ENCODE results near the gene OR4F15. TPM values are rescaled to one million over a fixed set of nuclear protein-coding genes. Genes with fewer than 3 reads are reported as not detected.
"Not testable (repeated sequence)": the region's sequence is repeated elsewhere in the genome, so short reads cannot be mapped to it uniquely, and the experiment has no call there.

OR4F15 gene
- total RNA-seq, 1 experiment from 2014 or later = not detected

GRCh38 chr15:101781928-101782327 is 30.1 kb upstream of the OR4F15 start:
- Mint-ChIP-seq H3K27ac (ENCODE audit: unreplicated experiment) (no peak overlapping the region), H3K4me1 (ENCODE audit: low read depth, unreplicated experiment) (no peaks in the 10 kb centered on the region), H3K4me3 (ENCODE audit: unreplicated experiment) (no peak overlapping the region), H3K27me3 (ENCODE audit: insufficient read depth, unreplicated experiment) (peaks cover 2% of the 10 kb centered on the region), H3K9me3 (ENCODE audit: unreplicated experiment) (no peaks in the 10 kb centered on the region), H3K36me3 (ENCODE audit: insufficient read depth, unreplicated experiment) (no peaks in the 10 kb centered on the region)
- H3K27me3 ChIP-seq (replicated peaks; ENCODE audit: control insufficient read depth, insufficient read depth, low read length) = no peaks in the 10 kb centered on the region
- no peak for DNase-seq
- no peak for TF ChIP-seq CTCF (IDR thresholded peaks at IDR 0.05; ENCODE audit: insufficient read depth in 1 of 2, low read depth in 1 of 2, low read length in 1 of 2, severe bottlenecking in 1 of 2, unreplicated experiment in 1 of 2)
- ChIA-PET CTCF (no interaction called here), POLR2A (no interaction called here)
- no peaks in the 10 kb centered on the region for H3K4me1 ChIP-seq
- H3K9me3 ChIP-seq = no peaks in the 10 kb centered on the region
- intact Hi-C loops (cut with micrococcal nuclease; ENCODE audit: unreplicated experiment) = loop anchor here (10.0 kb wide), 1 partner anchor 1997 kb away; no protein-coding TSS in a partner anchor
- no TSS peak for BruUV-seq (replicated peaks)
- no peaks in the 10 kb centered on the region for H3K36me3 ChIP-seq (ENCODE audit: control insufficient read depth, insufficient read depth, low read length)
- H3K4me3 ChIP-seq (ENCODE audit: low read depth, low read length) = no peak overlapping the region

- H3K27ac Mint-ChIP-seq (ENCODE audit: unreplicated experiment) = no peak overlapping the region
- no peaks in the 10 kb centered on the region for H3K36me3 ChIP-seq (ENCODE audit: control insufficient read depth, insufficient read depth, low read length)
- BruUV-seq (replicated peaks) = no TSS peak
- no peaks in the 10 kb centered on the region for H3K4me1 ChIP-seq
- no peaks in the 10 kb centered on the region for H3K36me3 Mint-ChIP-seq (ENCODE audit: insufficient read depth, unreplicated experiment)
- no peak overlapping the region for H3K4me3 ChIP-seq (ENCODE audit: low read depth, low read length)
- H3K9me3 Mint-ChIP-seq (ENCODE audit: unreplicated experiment) = no peaks in the 10 kb centered on the region
- no peaks in the 10 kb centered on the region for H3K27me3 ChIP-seq (replicated peaks; ENCODE audit: control insufficient read depth, insufficient read depth, low read length)
- no peak overlapping the region for H3K4me3 Mint-ChIP-seq (ENCODE audit: unreplicated experiment)
- TF ChIP-seq CTCF (IDR thresholded peaks at IDR 0.05; ENCODE audit: insufficient read depth in 1 of 2, low read depth in 1 of 2, low read length in 1 of 2, severe bottlenecking in 1 of 2, unreplicated experiment in 1 of 2) = no peak
- no peaks in the 10 kb centered on the region for H3K4me1 Mint-ChIP-seq (ENCODE audit: low read depth, unreplicated experiment)
- peaks cover 2% of the 10 kb centered on the region for H3K27me3 Mint-ChIP-seq (ENCODE audit: insufficient read depth, unreplicated experiment)
- ChIA-PET POLR2A (no interaction called here), CTCF (no interaction called here)
- intact Hi-C loops (cut with micrococcal nuclease; ENCODE audit: unreplicated experiment) = loop anchor here (10.0 kb wide), 1 partner anchor 2000 kb away; no protein-coding TSS in a partner anchor
- H3K9me3 ChIP-seq = no peaks in the 10 kb centered on the region
- no peak for DNase-seq
These were observed 27.4 kb upstream of the OR4F15 start for GRCh38 chr15:101784644-101785043.

- H3K9me3 ChIP-seq; H3K4me1 ChIP-seq; DNase-seq; H3K27me3 Mint-ChIP-seq (ENCODE audit: insufficient read depth, unreplicated experiment); H3K9me3 Mint-ChIP-seq (ENCODE audit: unreplicated experiment); H3K27ac Mint-ChIP-seq (ENCODE audit: unreplicated experiment); H3K27me3 ChIP-seq (replicated peaks; ENCODE audit: control insufficient read depth, insufficient read depth, low read length); H3K36me3 Mint-ChIP-seq (ENCODE audit: insufficient read depth, unreplicated experiment); H3K4me1 Mint-ChIP-seq (ENCODE audit: low read depth, unreplicated experiment); H3K4me3 Mint-ChIP-seq (ENCODE audit: unreplicated experiment); POLR2A ChIA-PET; H3K4me3 ChIP-seq (ENCODE audit: low read depth, low read length); BruUV-seq (replicated peaks); H3K36me3 ChIP-seq (ENCODE audit: control insufficient read depth, insufficient read depth, low read length): not testable (repeated sequence)
- intact Hi-C loops (cut with micrococcal nuclease; ENCODE audit: unreplicated experiment) = loop anchor here (10.0 kb wide), 1 partner anchor 2002 kb away; no protein-coding TSS in a partner anchor
- CTCF ChIA-PET = interaction anchor here (0.6 kb wide), 1 partner anchor 21 kb away, joined by 8 read pairs; no protein-coding TSS in a partner anchor
These were observed 25.6 kb upstream of the OR4F15 start for GRCh38 chr15:101786422-101786821.

- H3K27me3 ChIP-seq (replicated peaks; ENCODE audit: control insufficient read depth, insufficient read depth, low read length); CTCF ChIA-PET; H3K4me3 ChIP-seq (ENCODE audit: low read depth, low read length); H3K36me3 ChIP-seq (ENCODE audit: control insufficient read depth, insufficient read depth, low read length); H3K9me3 ChIP-seq; DNase-seq; H3K36me3 Mint-ChIP-seq (ENCODE audit: insufficient read depth, unreplicated experiment); H3K4me1 ChIP-seq; BruUV-seq (replicated peaks); H3K9me3 Mint-ChIP-seq (ENCODE audit: unreplicated experiment); H3K27me3 Mint-ChIP-seq (ENCODE audit: insufficient read depth, unreplicated experiment); POLR2A ChIA-PET; H3K4me3 Mint-ChIP-seq (ENCODE audit: unreplicated experiment); H3K27ac Mint-ChIP-seq (ENCODE audit: unreplicated experiment); H3K4me1 Mint-ChIP-seq (ENCODE audit: low read depth, unreplicated experiment): not testable (repeated sequence)
- intact Hi-C loops (cut with micrococcal nuclease; ENCODE audit: unreplicated experiment) = loop anchor here (10.0 kb wide), 1 partner anchor 2003 kb away; no protein-coding TSS in a partner anchor
These were observed 24.0 kb upstream of the OR4F15 start for GRCh38 chr15:101788001-101788400.

GRCh38 chr15:101788503-101789269 is 23.3 kb upstream of the OR4F15 start:
- H3K27ac Mint-ChIP-seq (ENCODE audit: unreplicated experiment); DNase-seq; POLR2A ChIA-PET; H3K27me3 Mint-ChIP-seq (ENCODE audit: insufficient read depth, unreplicated experiment); CTCF ChIA-PET; H3K4me3 Mint-ChIP-seq (ENCODE audit: unreplicated experiment); H3K4me1 ChIP-seq; H3K36me3 Mint-ChIP-seq (ENCODE audit: insufficient read depth, unreplicated experiment); H3K4me1 Mint-ChIP-seq (ENCODE audit: low read depth, unreplicated experiment); H3K27me3 ChIP-seq (replicated peaks; ENCODE audit: control insufficient read depth, insufficient read depth, low read length); BruUV-seq (replicated peaks); H3K9me3 ChIP-seq; H3K4me3 ChIP-seq (ENCODE audit: low read depth, low read length); H3K9me3 Mint-ChIP-seq (ENCODE audit: unreplicated experiment); H3K36me3 ChIP-seq (ENCODE audit: control insufficient read depth, insufficient read depth, low read length): not testable (repeated sequence)
- intact Hi-C loops (cut with micrococcal nuclease; ENCODE audit: unreplicated experiment) = loop anchor here (10.0 kb wide), 1 partner anchor 2004 kb away; no protein-coding TSS in a partner anchor

Measured in Caco-2 (cell line).